D721Med (cell line): Measurements from ENCODE around the gene LDHD.

ENCODE experiments used
- DNase-seq: peaks from one replicate; pipeline ENCODE4 v3.0.0; 2011; ENCODE audit warnings: low spot score; ENCODE audit not compliant: insufficient read length
- FAIRE-seq: peaks from 2 replicates; lab custom pipeline; 2011; peaks lifted over from hg19 to GRCh38; lab: Jason Lieb, UNC
- CTCF ChIP-seq: IDR thresholded peaks from 2 replicates; pipeline ENCODE4 v1.5.1; 2012; ENCODE audit warnings: mild to moderate bottlenecking, control low read depth; ENCODE audit not compliant: insufficient read depth; ENCODE audit errors: missing control alignments

The LDHD gene

GRCh38 chr16:75064403-75065148, 52.0 kb downstream of the LDHD start:
- FAIRE-seq (no peak), DNase-seq (no peak)
- no peak for TF ChIP-seq CTCF

GRCh38 chr16:75063549-75064088, 53.0 kb downstream of the LDHD start:
- FAIRE-seq (no peak), DNase-seq (no peak)
- TF ChIP-seq CTCF, result no peak

GRCh38 chr16:75062976-75063346, 53.6 kb downstream of the LDHD start:
- DNase-seq, result no peak
- no peak for FAIRE-seq
- no peak for TF ChIP-seq CTCF

GRCh38 chr16:75062135-75062975, 54.2 kb downstream of the LDHD start:
- TF ChIP-seq CTCF, result no peak
- FAIRE-seq (no peak), DNase-seq (no peak)
